GM21528 (cell line): ENCODE data around the gene MRPL53.

Source experiments
- ATAC-seq: cut with Tn5 transposase; IDR thresholded peaks from one replicate; pipeline ENCODE4 v1.9.1; 2021; ENCODE audit warnings: mild to moderate bottlenecking, moderate library complexity; ENCODE audit not compliant: unreplicated experiment, low FRiP score

Gene MRPL53

GRCh38 chr2:74429487-74430451 lies 42.7 kb downstream of the MRPL53 start:
- ATAC-seq, result no peak

- no peak for ATAC-seq
These were observed 43.8 kb downstream of the MRPL53 start for GRCh38 chr2:74428675-74429074.

- no peak for ATAC-seq
These were observed 44.9 kb downstream of the MRPL53 start for GRCh38 chr2:74427551-74427950.

- ATAC-seq, result no peak
These were observed 46.2 kb downstream of the MRPL53 start for GRCh38 chr2:74426181-74426758.

- no peak for ATAC-seq
These were observed 47.0 kb downstream of the MRPL53 start for GRCh38 chr2:74425523-74425922.

GRCh38 chr2:74424995-74425406 lies 47.5 kb downstream of the MRPL53 start:
- no peak for ATAC-seq

- no peak for ATAC-seq
These were observed 48.1 kb downstream of the MRPL53 start for GRCh38 chr2:74424139-74424992.

- no peak for ATAC-seq
These were observed 49.0 kb downstream of the MRPL53 start for GRCh38 chr2:74423231-74424095.
